Fibroblast of villous mesenchyme (primary cell): ENCODE results near the gene ORM2. TPM values are rescaled to one million over a fixed set of nuclear protein-coding genes. Genes with fewer than 3 reads are reported as not detected.

Experiments
- DNase-seq: peaks from one replicate; pipeline ENCODE4 v3.0.0-alpha.2; 2010; ENCODE audit warnings: low read depth
- H3K4me3 ChIP-seq: 2 replicates; pipeline ENCODE4 v1.5.1; 2011; ENCODE audit warnings: low read depth, mild to moderate bottlenecking, low read length
- total RNA-seq: library from RNA; depleted of rRNA; stranded (reverse); fragments of >200 nt; gene quantifications from 2 replicates; pipeline ENCODE4 v1.2.3, GENCODE V29; 2012
- TF ChIP-seq, protein P1 (sequence below): IDR thresholded peaks from 2 replicates; pipeline ENCODE4 v1.5.1; 2012; ENCODE audit warnings: low read depth, mild to moderate bottlenecking, low read length; ENCODE audit not compliant: insufficient read depth

ORM2 gene
- total RNA-seq, 1 donor, result not detected

DNA sequence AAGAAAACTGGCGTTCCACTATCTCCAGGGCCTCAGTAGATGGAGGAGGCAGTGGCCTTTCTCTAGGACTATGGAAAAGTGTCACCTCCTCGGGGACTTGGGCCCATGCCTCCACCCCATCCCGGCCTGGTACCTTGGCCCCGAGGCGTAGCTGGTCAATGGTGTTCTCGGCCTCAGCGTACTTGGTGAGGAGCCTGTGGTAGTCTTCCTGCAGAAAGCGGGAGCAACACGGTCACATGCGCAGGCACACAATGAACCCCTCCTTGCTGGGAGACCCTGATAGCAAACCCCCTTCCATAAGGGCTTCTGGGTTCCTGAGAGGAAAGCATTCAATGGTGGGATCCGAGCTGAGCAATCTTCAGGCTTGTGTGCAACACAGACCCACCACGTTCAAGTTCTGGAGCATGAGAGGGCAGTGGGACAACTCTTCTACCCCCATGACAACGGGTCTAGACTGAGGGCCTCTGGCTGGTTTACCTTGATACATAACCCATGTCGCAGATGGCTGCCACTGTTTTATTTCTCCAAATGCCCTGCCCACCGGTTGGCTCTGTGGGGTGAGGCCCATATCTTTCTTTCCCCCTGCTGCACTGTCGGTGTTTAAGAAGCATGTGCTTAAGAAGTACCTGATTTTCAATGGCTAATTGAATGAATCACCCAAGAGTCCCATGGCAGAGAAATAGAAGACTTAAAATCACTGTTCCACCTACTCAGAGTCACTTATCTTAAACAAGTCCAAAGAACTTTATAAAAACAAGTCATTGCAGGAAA is 44.5 kb downstream of the ORM2 start:
- TF ChIP-seq, protein P1, sequence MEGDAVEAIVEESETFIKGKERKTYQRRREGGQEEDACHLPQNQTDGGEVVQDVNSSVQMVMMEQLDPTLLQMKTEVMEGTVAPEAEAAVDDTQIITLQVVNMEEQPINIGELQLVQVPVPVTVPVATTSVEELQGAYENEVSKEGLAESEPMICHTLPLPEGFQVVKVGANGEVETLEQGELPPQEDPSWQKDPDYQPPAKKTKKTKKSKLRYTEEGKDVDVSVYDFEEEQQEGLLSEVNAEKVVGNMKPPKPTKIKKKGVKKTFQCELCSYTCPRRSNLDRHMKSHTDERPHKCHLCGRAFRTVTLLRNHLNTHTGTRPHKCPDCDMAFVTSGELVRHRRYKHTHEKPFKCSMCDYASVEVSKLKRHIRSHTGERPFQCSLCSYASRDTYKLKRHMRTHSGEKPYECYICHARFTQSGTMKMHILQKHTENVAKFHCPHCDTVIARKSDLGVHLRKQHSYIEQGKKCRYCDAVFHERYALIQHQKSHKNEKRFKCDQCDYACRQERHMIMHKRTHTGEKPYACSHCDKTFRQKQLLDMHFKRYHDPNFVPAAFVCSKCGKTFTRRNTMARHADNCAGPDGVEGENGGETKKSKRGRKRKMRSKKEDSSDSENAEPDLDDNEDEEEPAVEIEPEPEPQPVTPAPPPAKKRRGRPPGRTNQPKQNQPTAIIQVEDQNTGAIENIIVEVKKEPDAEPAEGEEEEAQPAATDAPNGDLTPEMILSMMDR, result no peak
- no peak for DNase-seq
- no peak overlapping the region for H3K4me3 ChIP-seq

DNA sequence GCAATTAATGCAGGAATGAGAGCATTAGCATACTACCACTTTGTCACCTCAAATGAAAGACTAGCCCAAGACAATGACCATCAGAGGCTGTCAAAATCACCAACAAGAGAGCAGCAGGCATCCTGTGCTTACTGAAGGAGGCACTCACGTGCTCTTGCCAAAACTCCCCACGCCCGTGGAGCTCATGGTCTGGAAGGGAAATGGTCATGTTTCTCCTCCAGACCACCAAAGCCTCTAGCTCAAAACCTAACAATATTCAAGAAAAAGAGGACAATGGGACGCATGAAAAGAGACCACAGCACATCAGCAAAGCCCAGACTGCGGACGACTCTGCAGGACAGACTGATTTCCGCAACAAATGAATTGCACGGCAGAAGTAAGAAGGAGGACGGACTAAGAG is 45.3 kb downstream of the ORM2 start:
- TF ChIP-seq, protein P1, result no peak
- H3K4me3 ChIP-seq, result no peak overlapping the region
- DNase-seq, result no peak

DNA sequence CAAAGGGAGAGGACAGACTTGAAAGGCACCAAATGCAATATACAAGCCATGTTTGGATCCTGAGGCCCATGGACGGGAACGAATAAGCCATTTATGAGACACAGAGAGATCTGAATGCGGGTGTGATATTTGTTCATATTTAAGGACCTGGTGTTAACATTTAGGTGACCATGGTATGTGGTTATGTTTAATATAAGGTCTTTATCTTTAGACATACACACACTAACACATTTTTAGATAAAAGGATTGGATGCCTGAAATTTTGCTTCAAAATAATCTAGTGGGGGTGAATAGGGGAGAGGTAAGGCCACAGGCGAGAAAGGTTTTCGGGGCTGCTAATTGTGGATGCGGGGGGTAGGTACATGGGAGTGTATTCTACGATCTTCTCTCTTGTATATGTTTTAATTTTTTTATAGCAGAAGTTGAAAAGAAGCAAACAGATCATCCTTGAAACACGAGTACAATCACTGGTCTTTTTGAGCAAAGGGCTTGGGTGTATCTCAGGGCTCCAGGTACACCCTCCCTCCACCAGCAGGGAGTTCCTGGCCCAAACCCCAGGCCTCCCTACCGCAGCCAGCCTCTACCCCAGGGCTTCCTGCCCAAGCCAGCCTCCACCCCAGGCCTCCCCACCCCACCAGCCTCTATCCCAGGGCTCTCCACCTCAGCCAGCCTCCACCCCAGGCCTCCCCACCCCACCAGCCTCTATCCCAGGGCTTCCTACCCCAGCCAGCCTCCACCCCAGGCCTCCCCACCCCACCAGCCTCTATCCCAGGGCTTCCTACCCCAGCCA is 45.9 kb downstream of the ORM2 start:
- TF ChIP-seq, protein P1, result no peak
- no peak overlapping the region for H3K4me3 ChIP-seq
- DNase-seq, result no peak

DNA sequence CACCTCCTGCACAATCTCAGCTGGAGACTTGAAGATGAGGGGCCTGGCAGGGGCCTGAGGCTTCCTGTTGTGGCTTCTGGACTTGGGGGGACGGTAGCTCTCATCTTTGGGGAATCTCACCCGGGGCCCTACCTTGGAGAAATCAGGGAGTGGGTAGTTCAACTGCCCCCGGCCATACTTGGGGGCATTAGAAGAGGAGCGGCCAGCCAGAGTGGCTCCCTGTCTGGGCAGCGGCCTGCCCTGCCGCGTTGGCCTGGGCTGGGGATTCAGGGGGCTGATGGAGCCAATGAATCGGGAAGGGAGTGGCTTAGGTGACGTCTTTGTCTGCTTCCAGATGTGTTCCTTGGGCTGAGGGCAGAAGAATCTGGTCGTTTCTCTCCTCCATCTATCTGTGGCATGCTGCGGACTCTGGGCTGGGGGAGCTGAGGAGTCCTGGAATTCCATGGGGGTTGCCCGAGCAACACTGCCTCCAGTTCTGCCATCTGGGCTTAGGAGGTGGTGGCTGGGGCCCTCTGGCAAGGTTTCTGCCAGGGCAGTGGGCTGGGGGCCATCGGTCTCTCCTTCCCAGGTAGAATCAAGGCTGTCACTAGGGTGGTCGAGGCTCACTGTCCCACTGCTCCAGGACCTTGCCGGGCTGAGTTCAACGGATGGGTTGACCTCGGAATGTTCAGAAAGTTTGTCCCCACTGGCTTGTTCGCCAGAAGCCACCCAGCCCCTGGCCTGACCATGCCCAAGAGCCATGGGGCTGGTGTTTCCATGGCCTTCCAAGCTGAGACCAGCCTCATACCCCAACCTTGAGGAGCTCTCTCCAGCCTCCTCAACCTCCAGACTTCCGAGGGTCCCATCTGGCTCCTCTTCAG is 47.1 kb downstream of the ORM2 start:
- TF ChIP-seq, protein P1, result no peak
- no peak overlapping the region for H3K4me3 ChIP-seq
- no peak for DNase-seq

DNA sequence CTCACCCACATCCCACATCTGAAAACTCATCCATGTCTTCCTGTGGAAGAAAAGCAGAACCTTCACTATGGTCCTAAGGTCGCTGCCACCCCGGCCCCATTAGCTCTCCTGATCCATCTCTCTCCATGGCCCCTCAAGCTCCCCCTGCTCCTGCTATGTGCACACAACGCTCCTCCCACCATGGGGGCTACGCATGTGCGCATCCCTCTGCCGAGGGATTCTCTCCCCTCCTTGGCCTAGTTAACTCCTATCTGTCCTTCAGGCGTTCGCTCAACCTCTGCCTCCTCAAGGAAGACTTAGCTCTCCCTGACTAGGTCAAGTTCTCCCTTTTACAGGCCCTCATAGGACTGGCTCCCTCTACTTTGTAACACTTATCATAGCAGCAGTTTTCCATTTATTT is 48.3 kb downstream of the ORM2 start:
- DNase-seq, result no peak
- no peak overlapping the region for H3K4me3 ChIP-seq
- TF ChIP-seq, protein P1, result no peak

DNA sequence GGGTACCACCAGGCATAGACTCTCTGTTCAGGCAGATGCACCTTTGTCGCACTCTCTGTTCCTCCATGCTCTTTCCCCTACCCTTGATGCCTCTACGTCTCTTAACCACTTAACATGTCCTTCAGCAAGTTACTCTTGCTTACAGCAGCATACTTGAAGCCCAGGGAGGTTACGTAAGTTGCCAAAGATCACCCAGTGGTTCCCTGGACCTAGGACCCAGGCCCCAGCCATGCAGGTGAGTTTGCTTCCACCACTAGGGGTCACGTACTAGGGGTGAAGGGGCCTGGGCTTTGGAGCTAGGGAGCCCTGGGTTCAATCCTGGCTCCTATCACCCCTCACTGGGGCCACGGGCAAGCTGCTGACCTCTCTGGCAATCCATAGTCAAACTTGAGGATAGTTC is 49.2 kb downstream of the ORM2 start:
- no peak overlapping the region for H3K4me3 ChIP-seq
- TF ChIP-seq, protein P1, result no peak
- DNase-seq, result no peak
